Measurements from ENCODE around the gene GLE1.

Gene GLE1

DNA sequence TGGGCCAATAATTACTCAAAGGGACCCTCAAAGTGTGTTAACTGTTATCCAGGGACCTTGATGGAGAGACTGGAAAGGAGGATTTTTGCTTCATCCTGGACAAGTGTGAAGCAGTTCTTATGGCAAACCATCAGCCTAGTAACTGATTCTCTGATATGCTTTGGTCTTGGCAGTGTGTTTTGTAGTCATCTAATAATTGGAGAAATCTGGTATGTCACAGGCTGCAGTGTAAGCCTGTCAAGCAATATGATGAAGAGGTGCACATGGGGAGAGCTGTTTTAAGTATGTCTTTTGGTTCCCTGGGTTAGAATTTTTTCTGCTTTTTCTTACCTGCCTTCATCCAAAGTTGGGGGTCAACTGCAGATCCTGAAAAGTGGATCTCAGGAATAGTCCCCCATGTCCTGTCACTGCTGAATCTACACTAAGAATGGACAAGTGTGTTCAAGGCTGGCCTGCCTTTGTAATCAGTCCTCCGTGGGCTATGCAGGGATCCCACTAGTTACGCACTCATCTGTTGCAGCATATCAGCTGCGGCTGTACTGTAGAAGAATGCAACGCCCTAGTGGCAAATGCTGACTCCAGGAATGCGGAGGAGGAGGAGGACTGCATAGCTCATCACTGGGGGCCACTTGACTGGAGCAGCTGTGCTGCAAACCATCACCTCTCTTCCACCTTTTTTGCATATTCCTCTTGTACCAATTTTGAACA lies 49.8 kb downstream of the GLE1 start:
- DNase-seq (ENCODE audit: extremely low read depth, low read depth) = no peak
- peak overlapping the region; percentile 73 for H3K4me3 ChIP-seq (replicated peaks; ENCODE audit: low read depth, low read length)
- TF ChIP-seq, protein P1, sequence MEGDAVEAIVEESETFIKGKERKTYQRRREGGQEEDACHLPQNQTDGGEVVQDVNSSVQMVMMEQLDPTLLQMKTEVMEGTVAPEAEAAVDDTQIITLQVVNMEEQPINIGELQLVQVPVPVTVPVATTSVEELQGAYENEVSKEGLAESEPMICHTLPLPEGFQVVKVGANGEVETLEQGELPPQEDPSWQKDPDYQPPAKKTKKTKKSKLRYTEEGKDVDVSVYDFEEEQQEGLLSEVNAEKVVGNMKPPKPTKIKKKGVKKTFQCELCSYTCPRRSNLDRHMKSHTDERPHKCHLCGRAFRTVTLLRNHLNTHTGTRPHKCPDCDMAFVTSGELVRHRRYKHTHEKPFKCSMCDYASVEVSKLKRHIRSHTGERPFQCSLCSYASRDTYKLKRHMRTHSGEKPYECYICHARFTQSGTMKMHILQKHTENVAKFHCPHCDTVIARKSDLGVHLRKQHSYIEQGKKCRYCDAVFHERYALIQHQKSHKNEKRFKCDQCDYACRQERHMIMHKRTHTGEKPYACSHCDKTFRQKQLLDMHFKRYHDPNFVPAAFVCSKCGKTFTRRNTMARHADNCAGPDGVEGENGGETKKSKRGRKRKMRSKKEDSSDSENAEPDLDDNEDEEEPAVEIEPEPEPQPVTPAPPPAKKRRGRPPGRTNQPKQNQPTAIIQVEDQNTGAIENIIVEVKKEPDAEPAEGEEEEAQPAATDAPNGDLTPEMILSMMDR (IDR thresholded peaks at IDR 0.05; ENCODE audit: low read depth, low read length, missing control alignments) = no peak

DNA sequence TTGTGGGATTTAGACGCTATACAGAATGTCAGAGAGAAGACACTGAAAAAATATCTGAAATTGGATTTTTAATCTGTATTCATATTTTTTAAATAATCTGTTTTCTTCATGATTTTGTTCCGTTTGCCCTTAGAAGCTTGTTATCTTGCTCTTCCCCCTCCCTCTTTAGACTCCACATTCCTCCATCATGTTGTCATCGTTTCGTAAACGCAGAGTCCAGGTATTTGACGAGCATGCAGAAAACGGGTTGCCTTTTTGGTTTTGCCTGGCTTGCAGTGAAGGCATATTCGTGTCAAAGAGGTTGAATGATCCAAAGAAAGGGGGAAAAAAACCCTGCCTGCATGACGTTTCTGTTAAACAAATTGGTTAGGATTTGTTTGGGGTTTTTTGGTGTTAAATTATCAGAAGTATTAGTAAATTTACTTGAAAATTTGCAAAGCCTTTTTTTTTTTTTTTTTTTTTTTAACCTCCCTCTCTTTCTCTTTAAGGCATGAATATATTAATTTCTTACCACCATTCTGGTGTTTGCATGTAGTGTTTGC lies 50.7 kb downstream of the GLE1 start:
- H3K4me3 ChIP-seq (replicated peaks; ENCODE audit: low read depth, low read length) = peak overlapping the region; percentile 73
- DNase-seq (ENCODE audit: extremely low read depth, low read depth) = no peak
- TF ChIP-seq, protein P1 (IDR thresholded peaks at IDR 0.05; ENCODE audit: low read depth, low read length, missing control alignments) = no peak

DNA sequence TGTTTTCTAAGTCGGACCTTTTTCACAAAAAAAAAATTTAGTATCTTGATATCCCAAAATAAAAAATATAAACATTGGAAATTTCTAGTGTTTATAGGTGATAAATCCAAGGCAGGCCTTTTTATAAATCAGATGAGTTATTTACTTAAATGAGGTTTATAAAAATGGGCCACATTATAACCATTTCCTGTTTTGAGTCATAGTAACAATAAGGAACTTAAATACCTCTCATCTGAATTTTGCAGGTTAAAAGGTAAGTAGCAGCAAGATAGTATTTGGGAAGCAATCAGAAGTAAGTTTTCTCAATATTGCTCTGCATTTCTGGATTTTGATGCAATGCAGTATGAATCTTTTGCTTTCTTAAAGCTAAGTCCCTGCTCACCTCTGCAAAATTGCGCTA lies 51.8 kb downstream of the GLE1 start:
- no peak for DNase-seq (ENCODE audit: extremely low read depth, low read depth)
- TF ChIP-seq, protein P1 (IDR thresholded peaks at IDR 0.05; ENCODE audit: low read depth, low read length, missing control alignments) = no peak
- H3K4me3 ChIP-seq (replicated peaks; ENCODE audit: low read depth, low read length) = no peak overlapping the region

DNA sequence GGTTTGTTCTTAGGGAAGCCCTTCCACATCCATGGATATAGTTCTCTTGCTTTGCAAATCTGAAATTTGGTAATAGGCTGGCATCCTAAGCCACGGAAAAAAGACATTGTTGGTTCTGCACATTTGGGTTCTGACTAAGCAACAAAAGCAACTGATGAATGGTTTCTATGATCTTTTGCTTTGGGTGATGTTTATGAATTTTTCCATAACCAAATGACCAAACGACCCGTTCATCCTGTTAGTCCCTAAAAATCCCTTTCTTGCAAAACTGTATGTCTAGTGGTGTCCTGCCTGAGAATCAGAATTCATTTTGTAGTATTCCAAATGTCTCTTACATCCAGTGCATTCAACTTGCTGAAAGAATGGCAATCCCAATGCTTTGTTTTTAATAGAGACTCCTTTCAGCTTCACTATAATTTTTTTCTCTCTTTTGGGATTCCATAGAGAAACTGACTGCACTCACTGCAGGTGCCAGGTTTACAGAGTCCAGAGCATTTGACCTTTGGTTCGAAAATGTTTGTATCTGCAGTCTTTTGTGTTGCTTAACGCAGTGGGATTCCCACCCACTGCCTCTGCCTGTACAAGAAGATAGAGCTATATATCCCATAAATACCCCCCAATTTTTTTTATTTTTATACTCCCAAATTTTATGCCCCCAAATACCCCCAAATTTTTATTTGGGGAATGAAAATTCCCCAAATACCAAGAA lies 52.6 kb downstream of the GLE1 start:
- H3K4me3 ChIP-seq (replicated peaks; ENCODE audit: low read depth, low read length) = no peak overlapping the region
- DNase-seq (ENCODE audit: extremely low read depth, low read depth) = no peak
- TF ChIP-seq, protein P1 (IDR thresholded peaks at IDR 0.05; ENCODE audit: low read depth, low read length, missing control alignments) = no peak

DNA sequence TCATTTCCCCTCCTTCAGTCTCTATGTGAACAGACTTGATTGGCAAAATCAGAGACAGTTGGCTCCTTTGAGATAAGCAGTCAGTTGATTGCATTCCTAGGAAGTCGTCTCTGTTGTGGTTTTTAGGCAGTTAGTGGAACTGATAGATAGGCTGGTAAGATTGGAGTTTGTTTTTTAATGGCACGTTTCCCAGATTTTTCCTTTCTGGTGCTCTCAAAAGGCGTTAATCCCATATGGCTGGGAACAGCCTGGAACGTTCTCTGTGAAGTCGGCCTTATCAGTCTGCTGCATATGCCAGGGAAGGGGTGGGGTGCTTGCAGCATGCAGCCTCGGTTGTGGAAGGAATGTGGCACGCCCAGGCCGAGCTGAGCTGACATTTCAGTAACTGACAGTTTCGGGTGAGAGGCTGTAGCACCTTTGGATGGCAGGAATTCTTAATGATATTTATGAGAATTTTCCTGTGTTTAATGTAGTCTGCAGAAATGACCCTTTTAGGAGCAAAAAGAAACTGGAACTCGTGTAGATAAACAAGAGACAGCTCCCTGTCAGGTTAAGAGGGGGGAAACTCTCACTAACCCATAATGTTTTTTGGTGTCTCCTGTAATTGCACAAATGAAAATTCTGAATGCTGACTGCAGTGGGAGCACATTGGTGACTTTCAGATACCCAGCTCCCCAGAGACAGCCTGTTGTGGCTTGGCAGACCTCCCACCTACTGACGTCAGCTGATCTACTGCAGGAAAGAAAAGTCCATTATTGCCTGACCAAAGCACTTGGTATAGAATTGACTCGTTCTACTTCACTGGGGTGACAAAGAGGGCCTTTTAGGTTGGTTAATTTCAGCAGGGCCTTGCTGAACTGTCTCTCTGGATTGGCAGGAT lies 54.2 kb downstream of the GLE1 start:
- TF ChIP-seq, protein P1 (IDR thresholded peaks at IDR 0.05; ENCODE audit: low read depth, low read length, missing control alignments) = no peak
- no peak overlapping the region for H3K4me3 ChIP-seq (replicated peaks; ENCODE audit: low read depth, low read length)
- DNase-seq (ENCODE audit: extremely low read depth, low read depth) = peak; percentile 76

DNA sequence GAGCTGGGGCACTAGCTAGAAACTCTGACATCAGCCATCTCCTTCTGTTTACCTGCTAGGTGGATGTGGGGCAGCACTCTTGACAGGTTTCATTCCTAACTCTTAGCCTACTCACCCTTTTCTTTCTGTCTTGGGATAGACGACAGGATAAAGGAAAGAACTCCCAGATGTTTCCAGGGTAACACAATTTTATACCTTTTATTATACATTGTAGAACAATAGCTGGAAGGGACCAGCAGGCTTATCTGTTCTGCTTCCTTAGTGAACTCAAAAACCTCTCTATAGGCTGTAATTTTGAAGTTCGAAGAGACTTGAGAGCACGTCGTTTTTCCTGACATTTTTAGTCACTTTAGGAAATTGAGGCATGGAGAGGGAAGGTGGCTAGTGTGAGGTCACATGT lies 61.1 kb downstream of the GLE1 start:
- TF ChIP-seq, protein P1 (IDR thresholded peaks at IDR 0.05; ENCODE audit: low read depth, low read length, missing control alignments) = no peak
- no peak for DNase-seq (ENCODE audit: extremely low read depth, low read depth)
- no peak overlapping the region for H3K4me3 ChIP-seq (replicated peaks; ENCODE audit: low read depth, low read length)
